22Rv1 (cell line): ENCODE results near the gene EHMT1.

Experiments
- H3K27ac ChIP-seq: fragments of 450-650 bp; 2 replicates; pipeline ENCODE4 v1.5.1; 2017
- CTCF ChIP-seq: fragments of 450-650 bp; IDR thresholded peaks from 2 replicates; pipeline ENCODE4 v1.5.1; 2017; ENCODE audit warnings: mild to moderate bottlenecking
- ZFX ChIP-seq: fragments of 450-650 bp; IDR thresholded peaks from 2 replicates; pipeline ENCODE4 v1.6.1; 2017; ENCODE audit warnings: antibody characterized with exemption, borderline replicate concordance

EHMT1 gene

GRCh38 chr9:137649553-137649952 lies 30.7 kb downstream of the EHMT1 start:
- H3K27ac ChIP-seq, result no peak overlapping the region

DNA sequence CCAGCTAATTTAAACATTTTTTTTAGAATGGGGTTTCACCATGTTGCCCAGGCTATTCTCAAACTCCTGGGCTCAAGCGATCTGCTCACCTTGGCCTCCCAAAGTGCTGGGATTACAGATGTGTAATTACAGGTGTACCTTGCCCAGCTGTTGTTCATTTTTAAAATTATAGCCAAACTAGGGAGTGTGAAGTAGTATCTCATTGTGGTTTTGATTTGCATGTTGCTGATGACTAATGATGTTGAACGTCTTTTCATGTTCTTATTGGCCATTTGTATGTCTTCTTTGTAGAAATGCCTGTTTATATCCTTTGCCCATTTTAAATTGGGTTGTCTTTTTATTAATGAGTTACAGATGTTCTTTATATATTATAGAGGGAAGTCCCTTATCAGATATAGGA lies 31.5 kb downstream of the EHMT1 start:
- no peak overlapping the region for H3K27ac ChIP-seq
- TF ChIP-seq ZFX (no peak), CTCF (no peak)

More at GRCh38 chr9:137649553-137649952, 30.7 kb downstream of the EHMT1 start:
- no peak for TF ChIP-seq ZFX
- TF ChIP-seq CTCF, result no peak

- H3K27ac ChIP-seq, result no peak overlapping the region
- TF ChIP-seq ZFX (no peak), CTCF (no peak)
Observed at GRCh38 chr9:137650779-137651178, 32.0 kb downstream of the EHMT1 start.

- no peak overlapping the region for H3K27ac ChIP-seq
- TF ChIP-seq CTCF (no peak), ZFX (no peak)
Observed at GRCh38 chr9:137656416-137656815, 37.6 kb downstream of the EHMT1 start.

GRCh38 chr9:137657606-137658005 lies 38.8 kb downstream of the EHMT1 start:
- no peak for TF ChIP-seq ZFX
- no peak for TF ChIP-seq CTCF

DNA sequence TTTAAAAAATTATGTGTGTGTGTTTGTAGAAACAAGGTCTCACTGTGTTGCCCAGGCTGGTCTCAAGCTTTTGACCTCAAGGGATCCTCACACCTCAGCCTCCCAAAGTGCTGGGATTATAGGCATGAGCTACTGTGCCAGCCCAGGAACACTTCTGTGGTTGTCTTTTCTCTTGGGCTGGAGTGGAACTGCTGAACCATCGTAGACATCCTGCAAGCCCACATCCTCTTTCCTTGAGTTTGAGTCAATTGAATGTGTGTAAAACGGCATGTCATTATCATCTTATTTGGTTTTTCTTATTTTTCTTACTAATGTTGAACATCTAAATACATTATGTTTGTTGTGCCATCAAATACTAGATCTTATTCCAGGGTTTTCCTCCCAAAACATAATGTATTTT lies 40.0 kb downstream of the EHMT1 start:
- TF ChIP-seq CTCF, result no peak
- TF ChIP-seq ZFX, result no peak
- no peak overlapping the region for H3K27ac ChIP-seq

More at GRCh38 chr9:137657606-137658005, 38.8 kb downstream of the EHMT1 start:
- H3K27ac ChIP-seq, result no peak overlapping the region

- TF ChIP-seq CTCF (no peak), ZFX (no peak)
- no peak overlapping the region for H3K27ac ChIP-seq
Observed at GRCh38 chr9:137660144-137660543, 41.3 kb downstream of the EHMT1 start.
